OCI-LY3 (cell line): Measurements from ENCODE around the gene PKD1L1.
"Not testable (repeated sequence)": the region's sequence is repeated elsewhere in the genome, so short reads cannot be mapped to it uniquely, and the experiment has no call there.

Experiments
- EZH2phosphoT487 ChIP-seq: fragments of 200-600 bp; shearing (Covaris generic); IDR thresholded peaks from 2 replicates; pipeline ENCODE4 v1.6.1; 2018; ENCODE audit warnings: antibody characterized with exemption, mixed run types, low read depth
- TF ChIP-seq, protein P1 (sequence below): fragments of 200-600, 300-600 bp; sonication (generic); IDR thresholded peaks from 2 replicates; pipeline ENCODE4 v1.5.1; 2014; ENCODE audit warnings: antibody characterized with exemption, low read length, low read depth

DNA sequence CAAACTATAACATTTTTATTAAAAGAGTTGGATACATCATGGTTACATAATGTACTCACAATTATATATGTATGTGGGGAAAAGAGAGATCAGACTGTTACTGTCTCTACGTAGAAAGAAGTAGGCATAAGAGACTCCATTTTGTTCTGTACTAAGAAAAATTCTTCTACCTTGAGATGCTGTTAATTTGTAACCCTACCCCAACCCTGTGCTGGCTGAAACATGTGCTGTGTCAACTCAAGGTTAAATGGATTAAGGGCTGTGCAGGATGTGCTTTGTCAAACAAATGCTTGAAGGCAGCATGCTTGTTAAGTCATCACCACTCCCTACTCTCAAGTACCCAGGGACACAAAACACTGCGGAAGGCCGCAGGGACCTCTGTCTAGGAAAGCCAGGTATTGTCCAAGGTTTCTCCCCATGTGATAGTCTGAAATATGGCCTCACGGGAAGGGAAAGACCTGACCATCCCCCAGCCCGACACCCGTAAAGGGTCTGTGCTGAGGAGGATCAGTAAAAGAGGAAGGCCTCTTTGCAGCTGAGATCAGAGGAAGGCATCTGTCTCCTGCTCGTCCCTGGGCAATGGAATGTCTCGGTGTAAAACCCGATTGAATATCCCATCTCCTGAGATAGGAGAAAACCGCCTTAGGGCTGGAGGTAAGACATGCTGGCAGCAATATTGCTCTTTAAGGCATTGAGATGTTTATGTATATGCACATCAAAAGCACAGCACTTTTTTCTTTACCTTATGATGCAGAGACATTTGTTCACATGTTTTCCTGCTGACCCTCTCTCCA, 41.5 kb upstream of the PKD1L1 start:
- TF ChIP-seq, protein P1, sequence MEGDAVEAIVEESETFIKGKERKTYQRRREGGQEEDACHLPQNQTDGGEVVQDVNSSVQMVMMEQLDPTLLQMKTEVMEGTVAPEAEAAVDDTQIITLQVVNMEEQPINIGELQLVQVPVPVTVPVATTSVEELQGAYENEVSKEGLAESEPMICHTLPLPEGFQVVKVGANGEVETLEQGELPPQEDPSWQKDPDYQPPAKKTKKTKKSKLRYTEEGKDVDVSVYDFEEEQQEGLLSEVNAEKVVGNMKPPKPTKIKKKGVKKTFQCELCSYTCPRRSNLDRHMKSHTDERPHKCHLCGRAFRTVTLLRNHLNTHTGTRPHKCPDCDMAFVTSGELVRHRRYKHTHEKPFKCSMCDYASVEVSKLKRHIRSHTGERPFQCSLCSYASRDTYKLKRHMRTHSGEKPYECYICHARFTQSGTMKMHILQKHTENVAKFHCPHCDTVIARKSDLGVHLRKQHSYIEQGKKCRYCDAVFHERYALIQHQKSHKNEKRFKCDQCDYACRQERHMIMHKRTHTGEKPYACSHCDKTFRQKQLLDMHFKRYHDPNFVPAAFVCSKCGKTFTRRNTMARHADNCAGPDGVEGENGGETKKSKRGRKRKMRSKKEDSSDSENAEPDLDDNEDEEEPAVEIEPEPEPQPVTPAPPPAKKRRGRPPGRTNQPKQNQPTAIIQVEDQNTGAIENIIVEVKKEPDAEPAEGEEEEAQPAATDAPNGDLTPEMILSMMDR: not testable (repeated sequence)
- TF ChIP-seq EZH2phosphoT487: not testable (repeated sequence)
